Measurements from ENCODE around the gene BMAL1.

Gene BMAL1

GRCh38 chr11:13362596-13363109, 85.1 kb downstream of the BMAL1 start:
- Histone ChIP-seq H3K79me2 (ENCODE audit: insufficient read depth, low read length) (no peaks in the 10 kb centered on the region), H3K4me2 (ENCODE audit: low read length) (no peak overlapping the region), H4K20me1 (ENCODE audit: insufficient read depth, low read length) (no peaks in the 10 kb centered on the region), H3K4me1 (ENCODE audit: insufficient read depth, low read length, severe bottlenecking) (no peaks in the 10 kb centered on the region), H2AFZ (ENCODE audit: low read length) (no peak overlapping the region), H3K9me3 (ENCODE audit: low read length) (no peaks in the 10 kb centered on the region), H3K4me3 (ENCODE audit: low read depth, low read length, poor library complexity, severe bottlenecking) (no peak overlapping the region), H3F3A (ENCODE audit: insufficient read depth, low read length) (no peaks in the 10 kb centered on the region), H3K27me3 (ENCODE audit: insufficient read depth, low read length) (no peaks in the 10 kb centered on the region), H3K27ac (ENCODE audit: low read depth, low read length, poor library complexity, severe bottlenecking) (no peak overlapping the region), H3K9me2 (ENCODE audit: low read depth, low read length) (no peaks in the 10 kb centered on the region), H3K9ac (ENCODE audit: low read length) (no peak overlapping the region), H3K36me3 (ENCODE audit: insufficient read depth, low read length) (peaks cover 16% of the 10 kb centered on the region; the same call in 1 of the 2 replicates)
- TF ChIP-seq, protein P1, sequence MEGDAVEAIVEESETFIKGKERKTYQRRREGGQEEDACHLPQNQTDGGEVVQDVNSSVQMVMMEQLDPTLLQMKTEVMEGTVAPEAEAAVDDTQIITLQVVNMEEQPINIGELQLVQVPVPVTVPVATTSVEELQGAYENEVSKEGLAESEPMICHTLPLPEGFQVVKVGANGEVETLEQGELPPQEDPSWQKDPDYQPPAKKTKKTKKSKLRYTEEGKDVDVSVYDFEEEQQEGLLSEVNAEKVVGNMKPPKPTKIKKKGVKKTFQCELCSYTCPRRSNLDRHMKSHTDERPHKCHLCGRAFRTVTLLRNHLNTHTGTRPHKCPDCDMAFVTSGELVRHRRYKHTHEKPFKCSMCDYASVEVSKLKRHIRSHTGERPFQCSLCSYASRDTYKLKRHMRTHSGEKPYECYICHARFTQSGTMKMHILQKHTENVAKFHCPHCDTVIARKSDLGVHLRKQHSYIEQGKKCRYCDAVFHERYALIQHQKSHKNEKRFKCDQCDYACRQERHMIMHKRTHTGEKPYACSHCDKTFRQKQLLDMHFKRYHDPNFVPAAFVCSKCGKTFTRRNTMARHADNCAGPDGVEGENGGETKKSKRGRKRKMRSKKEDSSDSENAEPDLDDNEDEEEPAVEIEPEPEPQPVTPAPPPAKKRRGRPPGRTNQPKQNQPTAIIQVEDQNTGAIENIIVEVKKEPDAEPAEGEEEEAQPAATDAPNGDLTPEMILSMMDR (IDR thresholded peaks at IDR 0.05; ENCODE audit: low read length), result no peak
- TF ChIP-seq EZH2 (IDR thresholded peaks at IDR 0.05; ENCODE audit: borderline replicate concordance, low read length), result no peak

- Histone ChIP-seq H3K9me2 (ENCODE audit: low read depth, low read length) (no peaks in the 10 kb centered on the region), H3K4me1 (ENCODE audit: insufficient read depth, low read length, severe bottlenecking) (no peaks in the 10 kb centered on the region), H3F3A (ENCODE audit: insufficient read depth, low read length) (no peaks in the 10 kb centered on the region), H2AFZ (ENCODE audit: low read length) (no peak overlapping the region), H3K4me3 (ENCODE audit: low read depth, low read length, poor library complexity, severe bottlenecking) (no peak overlapping the region), H3K4me2 (ENCODE audit: low read length) (no peak overlapping the region), H3K27ac (ENCODE audit: low read depth, low read length, poor library complexity, severe bottlenecking) (no peak overlapping the region), H3K27me3 (ENCODE audit: insufficient read depth, low read length) (no peaks in the 10 kb centered on the region), H3K79me2 (ENCODE audit: insufficient read depth, low read length) (no peaks in the 10 kb centered on the region), H3K36me3 (ENCODE audit: insufficient read depth, low read length) (peaks cover 16% of the 10 kb centered on the region; the same call in 1 of the 2 replicates), H3K9ac (ENCODE audit: low read length) (no peak overlapping the region), H3K9me3 (ENCODE audit: low read length) (no peaks in the 10 kb centered on the region), H4K20me1 (ENCODE audit: insufficient read depth, low read length) (no peaks in the 10 kb centered on the region)
- TF ChIP-seq, protein P1 (IDR thresholded peaks at IDR 0.05; ENCODE audit: low read length), result no peak
- no peak for TF ChIP-seq EZH2 (IDR thresholded peaks at IDR 0.05; ENCODE audit: borderline replicate concordance, low read length)
Observed at GRCh38 chr11:13364388-13364787, 86.8 kb downstream of the BMAL1 start.

GRCh38 chr11:13366266-13367026, 88.9 kb downstream of the BMAL1 start:
- no peaks in the 10 kb centered on the region for H3K27me3 ChIP-seq (ENCODE audit: insufficient read depth, low read length)
- H3K36me3 ChIP-seq (ENCODE audit: insufficient read depth, low read length), result peaks cover 15% of the 10 kb centered on the region; the same call in 1 of the 2 replicates
- no peaks in the 10 kb centered on the region for H3K4me1 ChIP-seq (ENCODE audit: insufficient read depth, low read length, severe bottlenecking)
- no peak overlapping the region for H3K9ac ChIP-seq (ENCODE audit: low read length)
- no peaks in the 10 kb centered on the region for H4K20me1 ChIP-seq (ENCODE audit: insufficient read depth, low read length)
- H3K9me2 ChIP-seq (ENCODE audit: low read depth, low read length), result no peaks in the 10 kb centered on the region
- H3K4me2 ChIP-seq (ENCODE audit: low read length), result no peak overlapping the region
- TF ChIP-seq, protein P1 (IDR thresholded peaks at IDR 0.05; ENCODE audit: low read length), result no peak
- no peak for TF ChIP-seq EZH2 (IDR thresholded peaks at IDR 0.05; ENCODE audit: borderline replicate concordance, low read length)
- no peak overlapping the region for H2AFZ ChIP-seq (ENCODE audit: low read length)
- no peaks in the 10 kb centered on the region for H3F3A ChIP-seq (ENCODE audit: insufficient read depth, low read length)
- H3K4me3 ChIP-seq (ENCODE audit: low read depth, low read length, poor library complexity, severe bottlenecking), result no peak overlapping the region
- no peaks in the 10 kb centered on the region for H3K79me2 ChIP-seq (ENCODE audit: insufficient read depth, low read length)
- H3K27ac ChIP-seq (ENCODE audit: low read depth, low read length, poor library complexity, severe bottlenecking), result no peak overlapping the region
- no peaks in the 10 kb centered on the region for H3K9me3 ChIP-seq (ENCODE audit: low read length)

Measured in OCI-LY1 (cell line).